Upper lobe of left lung (tissue), 6 donors: Measurements from ENCODE around the gene CTSO. TPM values are rescaled to one million over a fixed set of nuclear protein-coding genes. Genes with fewer than 3 reads are reported as not detected.

Experiments used
- total RNA-seq, 6 donors: library from RNA; depleted of rRNA in 4 of 6; stranded (reverse); fragments of >200 nt in 4 of 6; gene quantifications; one replicate each; pipeline versions ENCODE4 v1.1.0 to v1.2.1, GENCODE V29; 2016 to 2021
- donor health status: DM: no; HTN: no; CAD: no; lungs with moderate emphysema.
- donor health status: DM: no; HTN: yes; CAD: no; lungs with severe emphysema.

Gene CTSO
- total RNA-seq, 6 donors from 2014 or later: 9.4 to 34.7 (median 22.5) TPM

Other genes with a start within 250 kb of the CTSO start
- 10 to 100 TPM in 3 of 6 donors, 1 to 10 TPM in 3; 8.1 to 24.1 (median 13.2) TPM for gene GUCY1B1, start 194.8 kb downstream of the CTSO start, total RNA-seq
- not detected for gene ASIC5, start 87.6 kb downstream of the CTSO start, total RNA-seq
- gene TDO2, start 50.2 kb downstream of the CTSO start, total RNA-seq: 1 to 10 TPM in 2 of 6 donors, under 1 TPM in 1, not detected in 3; 0.74 to 2.3 (median 2.1) TPM